Stimulated activated CD8-positive, alpha-beta memory T cell treated with anti-CD3 and anti-CD28 coated beads, Interleukin-7, amount 100 ng/mL, for 4 hours (primary cell): ENCODE results near the gene ACACB.

Source experiments
- DNase-seq, 2 donors: peaks; one replicate each; pipeline ENCODE4 v3.0.0-alpha.2; 2020; ENCODE audit warnings: low read depth in 2 of 2

The ACACB gene

GRCh38 chr12:109299849-109300248, 183.5 kb downstream of the ACACB start:
- DNase-seq = no peak

GRCh38 chr12:109301643-109302168, 185.3 kb downstream of the ACACB start:
- no peak for DNase-seq

- no peak for DNase-seq
These were observed 186.0 kb downstream of the ACACB start for GRCh38 chr12:109302358-109302757.

- DNase-seq = no peak
These were observed 186.4 kb downstream of the ACACB start for GRCh38 chr12:109302770-109303169.

- DNase-seq = no peak
These were observed 188.1 kb downstream of the ACACB start for GRCh38 chr12:109304485-109304884.

GRCh38 chr12:109305547-109305946, 189.2 kb downstream of the ACACB start:
- no peak for DNase-seq

GRCh38 chr12:109307051-109307450, 190.7 kb downstream of the ACACB start:
- no peak for DNase-seq

- no peak for DNase-seq
These were observed 192.4 kb downstream of the ACACB start, which contains the start of gene FOXN4 for GRCh38 chr12:109308534-109309380. TSS of gene FOXN4 (minus strand) at chr12:109309284. CDS start at chr12:109308321, 963 bp downstream.

GRCh38 chr12:109309381-109310246, 193.2 kb downstream of the ACACB start:
- no peak for DNase-seq

GRCh38 chr12:109310247-109311125, 194.1 kb downstream of the ACACB start:
- DNase-seq = no peak
